Hepatocyte (in vitro differentiated cells): Measurements from ENCODE around the gene IFFO2. TPM values are rescaled to one million over a fixed set of nuclear protein-coding genes. Genes with fewer than 3 reads are reported as not detected.

Experiments
- DNase-seq: peaks from one replicate; pipeline ENCODE4 v3.0.0-alpha.2; 2016; ENCODE audit warnings: low spot score
- H2AFZ ChIP-seq: fragments of 200-600 bp; sonication (generic); 2 replicates; pipeline ENCODE4 v1.6.0; 2016; ENCODE audit warnings: antibody characterized with exemption, mild to moderate bottlenecking
- H3K27ac ChIP-seq: fragments of 200-600 bp; sonication (generic); 2 replicates; pipeline ENCODE4 v1.5.1; 2016; ENCODE audit warnings: mild to moderate bottlenecking
- H3K27me3 ChIP-seq: fragments of 200-600 bp; sonication (generic); 2 replicates; pipeline ENCODE4 v1.6.1; 2016
- H3K36me3 ChIP-seq: fragments of 200-600 bp; sonication (generic); replicated peaks from 2 replicates; pipeline ENCODE4 v1.5.1; 2016; ENCODE audit warnings: low read depth; ENCODE audit not compliant: insufficient read depth
- H3K4me1 ChIP-seq: fragments of 200-600 bp; sonication (generic); 2 replicates; pipeline ENCODE4 v1.5.1; 2016; ENCODE audit warnings: mild to moderate bottlenecking, moderate library complexity; ENCODE audit not compliant: insufficient read depth
- H3K4me2 ChIP-seq: fragments of 200-600 bp; sonication (generic); 2 replicates; pipeline ENCODE4 v1.6.0; 2016
- H3K4me3 ChIP-seq: fragments of 200-600 bp; sonication (generic); 2 replicates; pipeline ENCODE4 v1.5.1; 2016; ENCODE audit warnings: mild to moderate bottlenecking
- H3K79me2 ChIP-seq: fragments of 200-600 bp; sonication (generic); 2 replicates; pipeline ENCODE4 v1.6.0; 2017; ENCODE audit warnings: mild to moderate bottlenecking
- H3K9me2 ChIP-seq: fragments of 200-600 bp; sonication (generic); replicated peaks from 2 replicates; pipeline ENCODE4 v1.6.0; 2017; ENCODE audit warnings: mild to moderate bottlenecking; ENCODE audit not compliant: insufficient read depth
- H3K9me3 ChIP-seq: fragments of 200-600 bp; sonication (generic); 2 replicates; pipeline ENCODE4 v1.5.1; 2016; ENCODE audit warnings: low read depth, mild to moderate bottlenecking
- H4K20me1 ChIP-seq: fragments of 200-600 bp; sonication (generic); 2 replicates; pipeline ENCODE4 v1.6.0; 2016; ENCODE audit warnings: mild to moderate bottlenecking; ENCODE audit not compliant: insufficient read depth, poor library complexity, severe bottlenecking
- CTCF ChIP-seq: fragments of 200-600 bp; sonication (generic); IDR thresholded peaks from 2 replicates; pipeline ENCODE4 v1.5.1; 2016; ENCODE audit warnings: antibody characterized with exemption, mild to moderate bottlenecking; ENCODE audit not compliant: poor library complexity
- EZH2 ChIP-seq: fragments of 200-600 bp; sonication (generic); IDR thresholded peaks from 2 replicates; pipeline ENCODE4 v1.6.1; 2016; ENCODE audit warnings: antibody characterized with exemption, mild to moderate bottlenecking, borderline replicate concordance
- EZH2phosphoT487 ChIP-seq: fragments of 200-600 bp; sonication (generic); IDR thresholded peaks from one replicate; pipeline ENCODE4 v1.6.1; 2018; ENCODE audit warnings: antibody characterized with exemption, mild to moderate bottlenecking, low read depth, moderate library complexity; ENCODE audit not compliant: unreplicated experiment, severe bottlenecking
- WGBS: methylation state at CpG from one replicate; pipeline ENCODE4 v1.1.6; 2016; ENCODE audit warnings: low lambda C conversion rate; ENCODE audit errors: missing lambda C conversion rate; 5-methylcytosine and 5-hydroxymethylcytosine counted together
- polyA plus RNA-seq: library from polyadenylated mRNA; unstranded; fragments of >200 nt; fragmentation: Nextera tagmentation; extraction: Ambion mirVana; gene quantifications from 2 replicates; pipeline ENCODE4 v1.2.1, GENCODE V29; 2016
- total RNA-seq: library from RNA; depleted of rRNA; stranded (reverse); fragments of >200 nt; gene quantifications from 2 replicates; pipeline ENCODE4 v1.2.3, GENCODE V29; 2014

IFFO2 gene
- total and polyA plus RNA-seq, 2 experiments from 2014 or later, result 0.85 to 7.2 TPM

GRCh38 chr1:18936814-18937481 lies 19.5 kb downstream of the IFFO2 start:
- Histone ChIP-seq H3K9me2 (no peaks in the 10 kb centered on the region), H3K4me2 (no peak overlapping the region), H2AFZ (no peak overlapping the region), H3K27ac (peak overlapping the region; percentile 28), H3K79me2 (peaks cover 7% of the 10 kb centered on the region), H3K4me1 (peaks cover 2% of the 10 kb centered on the region), H3K27me3 (no peaks in the 10 kb centered on the region), H3K4me3 (no peak overlapping the region), H3K36me3 (no peaks in the 10 kb centered on the region), H4K20me1 (no peaks in the 10 kb centered on the region), H3K9me3 (no peaks in the 10 kb centered on the region)
- 54% methylated on average over 11 of the region's 11 CpGs for WGBS
- TF ChIP-seq EZH2phosphoT487 (no peak), EZH2 (no peak), CTCF (no peak)
- DNase-seq, result peak; percentile 65

GRCh38 chr1:18936471-18936813 lies 20.0 kb downstream of the IFFO2 start:
- no peak overlapping the region for H3K4me2 ChIP-seq
- H3K27me3 ChIP-seq, result no peaks in the 10 kb centered on the region
- H3K79me2 ChIP-seq, result peaks cover 8% of the 10 kb centered on the region
- TF ChIP-seq EZH2, result no peak
- TF ChIP-seq CTCF, result no peak
- no peak for TF ChIP-seq EZH2phosphoT487
- no peak overlapping the region for H3K27ac ChIP-seq
- H2AFZ ChIP-seq, result no peak overlapping the region
- 80% methylated on average over 3 of the region's 3 CpGs for WGBS
- H4K20me1 ChIP-seq, result no peaks in the 10 kb centered on the region
- no peaks in the 10 kb centered on the region for H3K9me3 ChIP-seq
- H3K4me1 ChIP-seq, result no peaks in the 10 kb centered on the region
- DNase-seq, result no peak
- H3K4me3 ChIP-seq, result no peak overlapping the region
- no peaks in the 10 kb centered on the region for H3K36me3 ChIP-seq
- no peaks in the 10 kb centered on the region for H3K9me2 ChIP-seq

GRCh38 chr1:18934205-18935000 lies 22.1 kb downstream of the IFFO2 start:
- H3K79me2 ChIP-seq, result peaks cover 9% of the 10 kb centered on the region
- no peaks in the 10 kb centered on the region for H3K36me3 ChIP-seq
- no peak for DNase-seq
- no peaks in the 10 kb centered on the region for H3K4me1 ChIP-seq
- no peaks in the 10 kb centered on the region for H3K27me3 ChIP-seq
- WGBS, result 84% methylated on average over 14 of the region's 14 CpGs
- H3K9me2 ChIP-seq, result no peaks in the 10 kb centered on the region
- H3K27ac ChIP-seq, result no peak overlapping the region
- no peak overlapping the region for H3K4me2 ChIP-seq
- H3K4me3 ChIP-seq, result no peak overlapping the region
- TF ChIP-seq EZH2 (no peak), EZH2phosphoT487 (no peak), CTCF (no peak)
- H4K20me1 ChIP-seq, result no peaks in the 10 kb centered on the region
- H2AFZ ChIP-seq, result no peak overlapping the region
- H3K9me3 ChIP-seq, result no peaks in the 10 kb centered on the region
